ENCODE data around the gene ARMC2. TPM values are rescaled to one million over a fixed set of nuclear protein-coding genes. Genes with fewer than 3 reads are reported as not detected.

ARMC2 gene
- total RNA-seq, 1 donor from 2014 or later = 2.9 TPM

- no peaks in the 10 kb centered on the region for H3K36me3 ChIP-seq
- Mint-ChIP-seq H3K36me3 (peaks cover 28% of the 10 kb centered on the region), H3K9me3 (no peaks in the 10 kb centered on the region), H3K4me3 (no peak overlapping the region), H3K27ac (no peak overlapping the region), H3K27me3 (ENCODE audit: insufficient read depth, low read depth) (no peaks in the 10 kb centered on the region), H3K4me1 (peaks cover 19% of the 10 kb centered on the region)
- H2AFZ ChIP-seq (replicated peaks) = no peak overlapping the region
- DNase-seq (ENCODE audit: low spot score) = no peak
- TF ChIP-seq CTCF (IDR thresholded peaks at IDR 0.05) (no peak), EZH2 (IDR thresholded peaks at IDR 0.05) (no peak), EZH2phosphoT487 (IDR thresholded peaks at IDR 0.05) (no peak)
- H3K27ac ChIP-seq = no peak overlapping the region
- no peaks in the 10 kb centered on the region for H4K20me1 ChIP-seq (ENCODE audit: low read depth)
- no peak overlapping the region for H3K9ac ChIP-seq
- H3K4me3 ChIP-seq = no peak overlapping the region
- H3F3A ChIP-seq (ENCODE audit: low read depth) = peaks cover 22% of the 10 kb centered on the region
- no peaks in the 10 kb centered on the region for H3K27me3 ChIP-seq
- H3K4me1 ChIP-seq = peaks cover 29% of the 10 kb centered on the region
- H3K9me3 ChIP-seq (ENCODE audit: low read depth) = no peaks in the 10 kb centered on the region
- H3K79me2 ChIP-seq (ENCODE audit: low read depth) = no peaks in the 10 kb centered on the region
- no peak overlapping the region for H3K4me2 ChIP-seq
Measured at GRCh38 chr6:108873971-108874370, 25.7 kb downstream of the ARMC2 start.

- peaks cover 19% of the 10 kb centered on the region for H3K4me1 Mint-ChIP-seq
- DNase-seq (ENCODE audit: low spot score) = no peak
- Histone ChIP-seq H3K27me3 (no peaks in the 10 kb centered on the region), H3F3A (ENCODE audit: low read depth) (peaks cover 22% of the 10 kb centered on the region), H3K36me3 (no peaks in the 10 kb centered on the region), H2AFZ (replicated peaks) (no peak overlapping the region), H3K4me2 (no peak overlapping the region), H3K9me3 (ENCODE audit: low read depth) (no peaks in the 10 kb centered on the region), H3K27ac (no peak overlapping the region), H3K4me1 (peaks cover 29% of the 10 kb centered on the region), H3K9ac (no peak overlapping the region), H3K79me2 (ENCODE audit: low read depth) (no peaks in the 10 kb centered on the region), H3K4me3 (no peak overlapping the region), H4K20me1 (ENCODE audit: low read depth) (no peaks in the 10 kb centered on the region)
- H3K4me3 Mint-ChIP-seq = no peak overlapping the region
- no peak overlapping the region for H3K27ac Mint-ChIP-seq
- peaks cover 29% of the 10 kb centered on the region for H3K36me3 Mint-ChIP-seq
- TF ChIP-seq CTCF (IDR thresholded peaks at IDR 0.05) = no peak
- no peak for TF ChIP-seq EZH2 (IDR thresholded peaks at IDR 0.05)
- TF ChIP-seq EZH2phosphoT487 (IDR thresholded peaks at IDR 0.05) = no peak
- H3K9me3 Mint-ChIP-seq = no peaks in the 10 kb centered on the region
- peaks cover 2% of the 10 kb centered on the region for H3K27me3 Mint-ChIP-seq (ENCODE audit: insufficient read depth, low read depth)
Measured at GRCh38 chr6:108874470-108875160, 26.4 kb downstream of the ARMC2 start.

GRCh38 chr6:108875161-108875555 lies 26.9 kb downstream of the ARMC2 start:
- no peaks in the 10 kb centered on the region for H3K9me3 ChIP-seq (ENCODE audit: low read depth)
- no peaks in the 10 kb centered on the region for H3K27me3 ChIP-seq
- no peaks in the 10 kb centered on the region for H3K36me3 ChIP-seq

More at GRCh38 chr6:108875161-108875555, 26.9 kb downstream of the ARMC2 start:
- peaks cover 29% of the 10 kb centered on the region for H3K4me1 ChIP-seq
- H2AFZ ChIP-seq (replicated peaks) = no peak overlapping the region
- H3K27ac ChIP-seq = no peak overlapping the region
- no peak overlapping the region for H3K4me3 ChIP-seq
- Mint-ChIP-seq H3K9me3 (no peaks in the 10 kb centered on the region), H3K4me3 (no peak overlapping the region), H3K4me1 (peaks cover 19% of the 10 kb centered on the region), H3K27me3 (ENCODE audit: insufficient read depth, low read depth) (peaks cover 2% of the 10 kb centered on the region), H3K27ac (no peak overlapping the region), H3K36me3 (peaks cover 26% of the 10 kb centered on the region)
- no peak for DNase-seq (ENCODE audit: low spot score)
- H3K4me2 ChIP-seq = no peak overlapping the region
- no peak for TF ChIP-seq EZH2phosphoT487 (IDR thresholded peaks at IDR 0.05)
- TF ChIP-seq EZH2 (IDR thresholded peaks at IDR 0.05) = no peak
- TF ChIP-seq CTCF (IDR thresholded peaks at IDR 0.05) = no peak
- H3K79me2 ChIP-seq (ENCODE audit: low read depth) = no peaks in the 10 kb centered on the region
- no peak overlapping the region for H3K9ac ChIP-seq
- no peaks in the 10 kb centered on the region for H4K20me1 ChIP-seq (ENCODE audit: low read depth)
- peaks cover 22% of the 10 kb centered on the region for H3F3A ChIP-seq (ENCODE audit: low read depth)
